T47D (cell line): ENCODE measurements around the gene CLASP1.
"Not testable (repeated sequence)": the region's sequence is repeated elsewhere in the genome, so short reads cannot be mapped to it uniquely, and the experiment has no call there.

ENCODE experiments used
- DNase-seq, 2 experiments: peaks; one replicate each; pipeline versions ENCODE4 v3.0.0 to v3.0.0-alpha.2; 2011 to 2012; ENCODE audit warnings: low read depth in 1 of 2, low spot score in 1 of 2
- JUND ChIP-seq: IDR thresholded peaks from 2 replicates; pipeline ENCODE4 v1.6.1; 2012; ENCODE audit warnings: low read depth
- in situ Hi-C: cut with HindIII; loops from 2 replicates; pipeline ENCODE4 v1.10.0; 2016; ENCODE audit warnings: low sequenced_read_pairs, low pct_unique_long_range_greater_than_20kb

Gene CLASP1

DNA sequence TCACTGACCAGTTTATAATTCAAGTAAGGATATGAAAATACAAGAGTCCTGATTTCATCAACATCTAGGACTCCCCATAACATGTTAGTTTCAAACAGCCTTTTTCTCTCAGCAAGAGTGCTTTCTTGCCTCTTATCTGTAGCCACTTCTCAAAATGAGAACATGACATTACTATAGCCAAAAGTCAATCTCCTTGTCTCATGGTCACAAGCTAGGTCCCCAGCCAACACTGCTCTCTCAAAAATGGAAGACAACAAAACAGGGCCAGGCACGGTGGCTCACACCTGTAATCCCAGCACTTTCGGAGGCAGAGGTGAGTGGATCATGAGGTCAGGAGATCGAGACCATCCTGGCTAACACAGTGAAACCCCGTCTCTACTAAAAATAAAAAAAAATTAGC is 15.8 kb downstream of the CLASP1 start:
- DNase-seq: no peak
- no peak for TF ChIP-seq JUND
- in situ Hi-C loops: no loop called here

DNA sequence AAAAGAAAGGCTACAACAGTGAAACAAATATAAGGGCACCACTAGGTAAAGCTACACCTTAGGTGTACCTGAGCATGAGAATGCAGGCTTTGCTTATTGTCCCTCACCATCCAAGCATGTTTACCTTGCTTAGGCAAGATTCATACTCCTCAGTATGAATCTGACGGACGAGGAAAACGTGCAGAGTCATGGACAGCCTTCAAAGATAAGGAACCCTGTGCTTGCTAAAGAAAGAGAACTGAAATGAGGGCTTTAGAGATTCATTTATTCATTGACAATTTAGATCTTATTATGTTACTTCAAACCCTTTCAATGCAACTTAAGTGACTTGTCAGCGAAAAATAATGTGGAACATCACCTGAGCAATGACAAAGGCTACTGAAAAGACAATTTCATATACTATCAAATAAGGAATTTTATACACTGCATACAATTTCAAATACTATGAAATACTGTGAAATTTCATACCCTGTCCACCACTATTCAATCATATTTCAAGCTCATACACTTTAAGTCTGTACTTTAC is 21.7 kb downstream of the CLASP1 start:
- no peak for TF ChIP-seq JUND
- in situ Hi-C loops: no loop called here
- DNase-seq: peak in 1 of 2 experiments; percentile 8

DNA sequence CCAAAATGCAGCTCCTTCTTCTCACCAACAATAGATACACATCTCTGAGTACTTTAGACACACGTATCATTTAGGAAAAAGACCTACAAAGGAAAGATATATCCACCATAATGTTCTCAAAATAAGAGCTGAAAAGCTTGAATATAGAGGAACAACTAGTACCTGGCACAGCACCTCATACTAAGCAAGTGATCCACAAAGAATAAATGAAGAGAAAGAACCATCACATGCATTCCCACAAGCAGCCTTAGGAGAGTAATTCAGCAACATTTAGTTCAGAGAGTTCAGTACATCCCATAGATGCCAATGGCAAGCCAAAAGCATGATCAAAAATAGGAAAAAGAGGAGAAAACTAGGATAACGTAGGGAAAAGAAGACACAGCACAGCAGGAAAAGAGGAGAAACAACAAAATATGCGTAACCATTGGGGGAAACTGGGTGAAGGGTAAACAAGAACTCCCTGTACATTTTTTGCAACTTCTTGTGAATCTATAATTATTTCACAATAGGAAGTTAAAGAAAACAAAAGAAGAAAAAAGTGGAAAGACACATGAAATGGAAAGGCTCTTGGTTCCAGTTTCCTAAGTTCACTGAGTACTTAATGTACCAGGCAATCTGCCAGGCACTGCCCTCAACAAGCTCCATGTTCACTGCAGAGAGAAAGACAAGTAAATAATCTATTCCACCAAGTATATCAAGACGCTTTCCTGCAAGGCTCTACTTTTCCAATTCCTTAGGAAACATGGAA is 22.3 kb downstream of the CLASP1 start:
- TF ChIP-seq JUND: no peak
- peak in 1 of 2 experiments; percentile 12 for DNase-seq
- in situ Hi-C loops: no loop called here

DNA sequence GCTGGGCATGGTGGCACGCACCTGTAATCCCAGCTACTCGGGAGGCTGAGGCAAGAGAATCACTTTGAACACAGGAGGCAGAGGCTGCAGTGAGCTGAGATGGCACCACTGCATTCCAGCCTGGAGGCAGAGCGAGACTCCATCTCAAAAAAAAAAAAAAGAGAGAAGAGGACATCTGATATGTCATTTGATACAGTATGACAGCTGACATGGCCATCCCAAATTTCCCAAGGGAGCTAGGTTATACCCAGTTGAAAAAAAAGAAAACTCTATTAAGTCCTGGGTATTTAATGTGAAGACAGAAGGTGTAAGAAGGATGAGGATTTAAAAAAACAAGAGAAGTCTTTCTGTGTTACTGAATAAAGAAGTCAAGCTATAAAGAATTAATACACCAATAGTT is 23.3 kb downstream of the CLASP1 start:
- in situ Hi-C loops: no loop called here
- no peak for DNase-seq
- TF ChIP-seq JUND: no peak

DNA sequence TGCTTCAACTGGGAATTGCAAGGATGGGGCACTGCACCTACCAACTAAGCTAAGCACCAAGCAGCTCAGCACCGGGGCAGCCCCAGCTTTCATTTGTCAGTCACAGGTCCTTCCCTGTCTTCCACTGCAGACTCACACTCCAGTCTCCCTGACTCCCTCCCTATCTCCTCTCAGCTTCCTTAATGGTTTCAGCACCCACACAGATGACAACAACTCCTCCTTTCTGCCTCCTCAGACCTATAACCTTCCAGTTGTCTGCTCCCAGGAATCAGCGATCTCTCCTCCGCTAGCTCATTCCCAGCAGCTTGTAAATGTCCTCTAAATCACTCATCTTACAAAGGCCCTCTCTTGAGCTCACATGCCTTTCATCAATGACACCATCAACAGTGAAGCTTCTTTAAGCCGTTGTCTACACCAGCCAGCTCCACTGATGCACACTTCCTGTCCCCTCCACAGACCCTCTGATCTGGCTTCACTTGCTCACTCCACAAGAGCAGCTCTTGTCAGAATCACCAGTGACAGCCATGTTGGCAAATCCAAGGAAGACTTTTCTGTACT is 32.1 kb downstream of the CLASP1 start:
- TF ChIP-seq JUND: no peak
- DNase-seq: no peak
- in situ Hi-C loops: no loop called here

DNA sequence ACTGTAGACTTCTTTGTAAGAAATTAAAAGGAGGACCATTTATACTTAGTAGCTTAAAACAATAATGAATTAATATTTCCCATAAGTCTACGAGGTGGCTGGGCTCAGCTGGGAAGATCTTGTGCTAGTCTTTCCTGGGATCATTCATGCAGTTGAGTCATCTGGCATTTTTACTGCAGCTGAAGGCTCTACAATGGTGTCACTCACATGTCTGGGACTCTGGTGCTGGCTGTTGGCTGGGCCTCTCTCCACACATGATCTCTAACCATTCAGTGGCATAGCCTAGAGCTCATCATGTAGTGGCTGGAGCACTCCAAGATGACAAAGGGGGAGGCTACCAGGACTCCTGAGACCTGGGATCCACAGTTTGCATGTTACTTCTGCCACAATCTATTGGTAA is 35.5 kb downstream of the CLASP1 start:
- in situ Hi-C loops: no loop called here
- DNase-seq: no peak
- TF ChIP-seq JUND: no peak

DNA sequence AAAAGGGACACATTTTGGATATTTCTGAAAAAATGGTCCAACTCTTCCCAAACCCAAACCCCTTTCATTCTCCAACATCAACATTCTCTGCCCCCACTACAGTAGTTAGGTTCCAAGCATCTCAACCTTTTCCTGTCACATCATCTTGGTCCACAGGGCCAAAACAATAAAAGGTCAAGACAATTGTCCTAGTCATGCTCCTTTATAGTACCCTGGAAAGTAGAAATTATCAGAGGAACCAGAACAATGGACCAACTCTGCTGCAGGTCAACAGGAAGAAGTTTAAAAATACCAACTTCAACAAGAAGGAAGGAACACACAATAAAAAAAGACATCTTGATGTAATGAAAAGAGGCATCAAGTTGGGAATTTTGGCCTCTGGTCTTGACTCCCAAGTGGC is 36.1 kb downstream of the CLASP1 start:
- no peak for TF ChIP-seq JUND
- in situ Hi-C loops: no loop called here
- DNase-seq: no peak

DNA sequence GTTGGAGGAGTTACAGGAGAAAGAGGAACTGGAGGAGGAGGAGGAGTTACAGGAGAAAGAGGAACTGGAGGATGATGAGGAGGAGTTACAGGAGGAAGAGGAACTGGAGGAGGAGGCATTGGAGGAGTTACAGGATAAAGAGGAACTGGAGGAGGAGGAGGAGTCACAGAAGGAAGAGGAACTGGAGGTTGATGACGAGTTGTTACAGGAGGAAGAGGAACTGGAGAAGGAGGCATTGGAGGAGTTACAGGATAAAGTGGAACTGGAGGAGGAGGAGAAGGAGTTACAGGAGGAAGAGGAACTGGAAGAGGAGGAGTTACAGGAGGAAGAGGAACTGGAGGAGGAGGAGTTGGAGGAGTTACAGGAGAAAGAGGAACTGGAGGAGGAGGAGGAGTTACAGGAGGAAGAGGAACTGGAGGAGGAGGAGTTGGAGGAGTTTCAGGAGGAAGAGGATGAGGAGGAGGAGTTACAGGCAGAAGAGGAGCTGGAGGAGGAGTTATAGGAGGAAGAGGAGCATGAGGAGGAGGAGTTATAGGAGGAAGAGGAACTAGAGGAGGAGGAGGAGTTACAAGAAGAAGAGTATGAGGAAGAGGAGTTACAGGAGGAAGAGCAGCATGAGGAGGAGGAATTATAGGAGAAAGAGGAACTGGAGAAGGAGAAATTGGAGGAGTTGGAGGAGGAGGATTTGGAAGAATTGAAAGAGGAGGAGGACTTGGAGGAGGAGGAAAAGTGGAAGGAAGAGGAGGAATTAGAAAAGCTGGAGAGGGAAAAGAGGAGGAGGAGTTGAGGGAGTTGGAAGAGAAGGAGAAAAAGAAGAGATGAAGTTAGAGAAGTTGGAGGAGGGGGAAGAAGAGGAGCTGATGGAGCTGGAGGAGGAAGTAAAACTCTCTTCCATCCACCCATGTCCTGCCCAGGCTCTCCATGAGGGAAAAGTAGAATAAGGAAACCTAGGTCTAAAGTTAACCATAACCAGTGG is 37.2 kb downstream of the CLASP1 start:
- DNase-seq: peak in 1 of 2 experiments; percentile 58
- no peak for TF ChIP-seq JUND
- in situ Hi-C loops: no loop called here

DNA sequence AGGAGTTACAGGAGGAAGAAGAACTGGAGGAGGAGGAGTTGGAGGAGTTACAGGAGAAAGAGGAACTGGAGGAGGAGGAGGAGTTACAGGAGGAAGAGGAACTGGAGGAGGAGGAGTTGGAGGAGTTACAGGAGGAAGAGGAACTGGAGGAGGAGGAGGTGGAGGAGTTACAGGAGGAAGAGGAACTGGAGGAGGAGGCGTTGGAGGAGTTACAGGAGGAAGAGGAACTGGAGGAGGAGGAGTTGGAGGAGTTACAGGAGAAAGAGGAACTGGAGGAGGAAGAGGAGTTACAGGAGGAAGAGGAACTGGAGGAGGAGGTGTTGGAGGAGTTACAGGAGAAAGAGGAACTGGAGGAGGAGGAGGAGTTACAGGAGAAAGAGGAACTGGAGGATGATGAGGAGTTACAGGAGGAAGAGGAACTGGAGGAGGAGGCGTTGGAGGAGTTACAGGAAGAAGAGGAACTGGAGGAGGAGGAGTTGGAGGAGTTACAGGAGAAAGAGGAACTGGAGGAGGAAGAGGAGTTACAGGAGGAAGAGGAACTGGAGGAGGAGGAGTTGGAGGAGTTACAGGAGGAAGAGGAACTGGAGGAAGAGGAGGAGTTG is 38.1 kb downstream of the CLASP1 start:
- DNase-seq, in situ Hi-C loops: not testable (repeated sequence)

DNA sequence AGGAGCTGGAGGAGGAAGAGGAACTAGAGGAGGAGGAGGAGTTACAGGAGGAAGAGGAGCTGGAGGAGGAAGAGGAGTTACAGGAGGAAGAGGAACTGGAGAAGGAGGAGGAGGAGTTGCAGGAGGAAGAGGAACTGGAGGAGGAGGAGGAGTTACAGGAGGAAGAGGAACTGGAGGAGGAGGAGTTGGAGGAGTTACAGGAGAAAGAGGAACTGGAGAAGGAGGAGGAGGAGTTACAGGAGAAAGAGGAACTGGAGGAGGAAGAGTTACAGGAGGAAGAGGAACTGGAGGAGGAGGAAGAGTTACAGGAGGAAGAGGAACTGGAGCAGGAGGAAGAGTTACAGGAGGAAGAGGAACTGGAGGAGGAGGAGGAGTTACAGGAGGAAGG is 38.8 kb downstream of the CLASP1 start:
- in situ Hi-C loops: not testable (repeated sequence)
- peak in 1 of 2 experiments; percentile 3 for DNase-seq

DNA sequence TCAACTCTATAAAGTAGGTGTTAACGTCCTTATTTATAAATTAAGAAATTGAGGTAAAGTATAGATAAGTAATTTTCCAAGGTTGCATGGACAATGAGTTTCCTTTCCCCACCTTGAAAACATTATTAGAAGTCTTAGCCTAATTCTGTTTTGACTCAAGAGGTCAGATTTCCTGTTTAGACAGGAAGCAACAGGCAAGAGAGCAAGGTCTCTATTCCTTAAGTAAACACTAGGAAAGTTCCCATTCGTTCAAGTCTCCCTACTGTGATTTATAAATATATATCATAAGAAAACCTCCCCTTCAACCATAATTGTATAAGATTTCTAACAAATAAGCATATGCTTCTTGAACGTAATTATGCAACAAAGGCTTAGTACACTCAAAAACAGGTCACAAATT is 40.3 kb downstream of the CLASP1 start:
- in situ Hi-C loops: no loop called here
- no peak for TF ChIP-seq JUND
- DNase-seq: no peak

DNA sequence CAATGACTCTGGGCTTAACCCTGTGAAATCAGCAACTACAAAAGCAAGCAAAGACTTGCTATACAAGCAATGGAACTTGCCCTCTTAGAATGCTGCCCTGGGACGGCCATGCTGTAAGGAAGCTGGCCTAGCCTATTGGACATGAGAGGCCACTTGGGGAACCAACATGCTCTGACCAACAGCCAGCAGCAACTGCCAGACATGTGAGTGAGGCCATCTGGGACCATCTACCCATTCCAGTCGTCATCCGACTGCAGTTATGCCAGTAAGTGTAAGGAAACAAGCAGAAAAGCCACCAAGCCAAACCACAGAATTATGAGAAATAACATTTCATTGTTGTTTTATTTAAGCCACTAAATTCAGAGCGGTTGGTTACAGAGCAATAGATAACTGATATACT is 40.9 kb downstream of the CLASP1 start:
- in situ Hi-C loops: no loop called here
- TF ChIP-seq JUND: no peak

More for the DNA sequence above, 40.9 kb downstream of the CLASP1 start:
- DNase-seq: no peak
